Fibroblast of villous mesenchyme (primary cell): ENCODE data around the gene RPS15. TPM values are rescaled to one million over a fixed set of nuclear protein-coding genes. Genes with fewer than 3 reads are reported as not detected.
"Not testable (repeated sequence)": the region's sequence is repeated elsewhere in the genome, so short reads cannot be mapped to it uniquely, and the experiment has no call there.

Experiments
- DNase-seq: peaks from one replicate; pipeline ENCODE4 v3.0.0-alpha.2; 2010; ENCODE audit warnings: low read depth
- H3K4me3 ChIP-seq: 2 replicates; pipeline ENCODE4 v1.5.1; 2011; ENCODE audit warnings: low read depth, mild to moderate bottlenecking, low read length
- total RNA-seq: library from RNA; depleted of rRNA; stranded (reverse); fragments of >200 nt; gene quantifications from 2 replicates; pipeline ENCODE4 v1.2.3, GENCODE V29; 2012
- TF ChIP-seq, protein P1 (sequence below): IDR thresholded peaks from 2 replicates; pipeline ENCODE4 v1.5.1; 2012; ENCODE audit warnings: low read depth, mild to moderate bottlenecking, low read length; ENCODE audit not compliant: insufficient read depth

Gene RPS15
- total RNA-seq, 1 donor = 346 TPM

GRCh38 chr19:1416014-1416841 is 22.0 kb upstream of the RPS15 start:
- H3K4me3 ChIP-seq = peak overlapping the region; percentile 29
- DNase-seq = peak; percentile 48
- TF ChIP-seq, protein P1, sequence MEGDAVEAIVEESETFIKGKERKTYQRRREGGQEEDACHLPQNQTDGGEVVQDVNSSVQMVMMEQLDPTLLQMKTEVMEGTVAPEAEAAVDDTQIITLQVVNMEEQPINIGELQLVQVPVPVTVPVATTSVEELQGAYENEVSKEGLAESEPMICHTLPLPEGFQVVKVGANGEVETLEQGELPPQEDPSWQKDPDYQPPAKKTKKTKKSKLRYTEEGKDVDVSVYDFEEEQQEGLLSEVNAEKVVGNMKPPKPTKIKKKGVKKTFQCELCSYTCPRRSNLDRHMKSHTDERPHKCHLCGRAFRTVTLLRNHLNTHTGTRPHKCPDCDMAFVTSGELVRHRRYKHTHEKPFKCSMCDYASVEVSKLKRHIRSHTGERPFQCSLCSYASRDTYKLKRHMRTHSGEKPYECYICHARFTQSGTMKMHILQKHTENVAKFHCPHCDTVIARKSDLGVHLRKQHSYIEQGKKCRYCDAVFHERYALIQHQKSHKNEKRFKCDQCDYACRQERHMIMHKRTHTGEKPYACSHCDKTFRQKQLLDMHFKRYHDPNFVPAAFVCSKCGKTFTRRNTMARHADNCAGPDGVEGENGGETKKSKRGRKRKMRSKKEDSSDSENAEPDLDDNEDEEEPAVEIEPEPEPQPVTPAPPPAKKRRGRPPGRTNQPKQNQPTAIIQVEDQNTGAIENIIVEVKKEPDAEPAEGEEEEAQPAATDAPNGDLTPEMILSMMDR = no peak

- H3K4me3 ChIP-seq = no peak overlapping the region
- TF ChIP-seq, protein P1 = no peak
- DNase-seq = peak; percentile 56
Observed at GRCh38 chr19:1417145-1417544, 21.1 kb upstream of the RPS15 start.

DNA sequence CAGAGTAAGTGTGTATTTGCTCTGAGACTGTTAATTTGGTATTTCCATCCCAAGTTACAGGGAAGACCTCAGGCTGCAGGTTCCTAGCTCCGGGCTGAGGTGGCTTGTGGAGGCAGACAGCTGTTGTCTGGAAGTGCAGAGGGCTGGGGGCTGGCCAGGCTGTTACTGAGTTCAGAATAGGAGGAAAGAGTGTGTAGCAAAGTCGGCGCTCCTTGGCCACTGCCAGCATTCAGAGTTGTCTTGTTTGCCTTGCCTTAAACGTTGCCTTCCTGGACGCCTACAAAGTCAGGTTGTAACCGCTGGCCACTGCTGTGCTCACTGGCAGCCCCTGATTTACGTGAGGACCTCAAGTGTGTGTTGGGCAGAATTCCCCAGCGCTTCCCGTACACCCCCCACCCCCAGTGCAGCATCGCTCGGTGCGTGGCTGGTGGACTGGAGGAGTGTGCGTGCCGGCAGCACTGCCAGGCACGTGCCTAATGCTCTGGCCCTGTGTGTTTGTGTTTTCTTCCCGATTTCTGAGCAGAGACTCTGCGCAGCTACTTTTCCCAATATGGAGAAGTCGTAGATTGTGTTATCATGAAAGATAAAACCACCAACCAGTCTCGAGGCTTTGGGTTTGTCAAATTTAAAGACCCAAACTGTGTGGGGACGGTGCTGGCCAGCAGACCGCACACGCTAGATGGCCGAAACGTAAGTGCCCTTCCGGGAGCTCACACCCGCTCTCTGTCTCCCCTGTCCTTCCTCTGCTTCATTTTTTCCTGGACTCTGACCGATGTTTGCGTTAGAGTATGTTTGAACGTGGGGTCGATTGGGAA is 20.3 kb upstream of the RPS15 start:
- no peak for DNase-seq
- TF ChIP-seq, protein P1 = no peak
- no peak overlapping the region for H3K4me3 ChIP-seq

GRCh38 chr19:1418496-1418775 is 19.8 kb upstream of the RPS15 start:
- no peak for DNase-seq
- TF ChIP-seq, protein P1 = no peak
- H3K4me3 ChIP-seq = no peak overlapping the region

GRCh38 chr19:1418951-1419738 is 19.1 kb upstream of the RPS15 start:
- no peak overlapping the region for H3K4me3 ChIP-seq
- no peak for DNase-seq
- TF ChIP-seq, protein P1 = no peak

DNA sequence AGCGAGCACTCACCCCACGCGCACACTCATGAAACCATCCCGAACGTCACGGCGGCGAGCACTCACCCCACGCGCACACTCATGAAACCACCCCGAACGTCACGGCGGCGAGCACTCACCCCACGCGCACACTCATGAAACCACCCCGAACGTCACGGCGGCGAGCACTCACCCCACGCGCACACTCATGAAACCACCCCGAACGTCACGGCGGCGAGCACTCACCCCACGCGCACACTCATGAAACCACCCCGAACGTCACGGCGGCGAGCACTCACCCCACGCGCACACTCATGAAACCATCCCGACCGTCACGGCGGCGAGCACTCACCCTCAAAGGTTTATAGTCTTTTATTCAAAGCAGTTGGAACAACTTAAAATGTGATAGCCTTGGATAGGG is 18.1 kb upstream of the RPS15 start:
- not testable (repeated sequence) for H3K4me3 ChIP-seq, DNase-seq

DNA sequence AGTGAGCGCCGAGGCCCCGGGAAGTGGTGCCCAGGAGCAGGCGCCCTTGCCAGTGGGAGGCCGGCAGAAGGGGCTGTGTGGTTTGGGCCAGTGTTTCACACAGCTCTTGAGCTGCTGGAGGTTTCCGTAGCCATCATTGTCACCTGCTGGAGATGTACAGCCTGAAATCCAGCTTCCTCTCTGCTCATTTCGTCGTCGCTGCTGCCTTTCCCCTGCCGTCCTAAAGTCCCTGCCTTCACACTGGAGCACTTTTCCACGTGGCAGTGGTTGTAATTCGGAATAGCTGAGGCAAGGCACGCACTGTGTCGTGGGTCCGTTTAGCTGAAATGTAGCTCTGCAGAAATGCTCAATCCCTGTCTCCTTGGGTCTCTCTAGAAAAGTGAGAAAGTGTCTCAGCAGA is 17.6 kb upstream of the RPS15 start:
- TF ChIP-seq, protein P1 = no peak
- DNase-seq = no peak
- H3K4me3 ChIP-seq = no peak overlapping the region
